Ureter (tissue), 1 donor: ENCODE results near the gene TCEAL1. TPM values are rescaled to one million over a fixed set of nuclear protein-coding genes. Genes with fewer than 3 reads are reported as not detected.
"Not testable (repeated sequence)": the region's sequence is repeated elsewhere in the genome, so short reads cannot be mapped to it uniquely, and the experiment has no call there.

Experiments used
- DNase-seq: peaks from one replicate; pipeline ENCODE4 v3.0.0-alpha.2; 2020; ENCODE audit warnings: low spot score
- total RNA-seq: library from RNA; stranded (reverse); gene quantifications from one replicate; pipeline ENCODE4 v1.2.4, GENCODE V29; 2023
- donor health status: DM: yes; HTN: yes; CAD: no.

TCEAL1 gene
- total RNA-seq, 1 donor from 2014 or later: 53.7 TPM

DNA sequence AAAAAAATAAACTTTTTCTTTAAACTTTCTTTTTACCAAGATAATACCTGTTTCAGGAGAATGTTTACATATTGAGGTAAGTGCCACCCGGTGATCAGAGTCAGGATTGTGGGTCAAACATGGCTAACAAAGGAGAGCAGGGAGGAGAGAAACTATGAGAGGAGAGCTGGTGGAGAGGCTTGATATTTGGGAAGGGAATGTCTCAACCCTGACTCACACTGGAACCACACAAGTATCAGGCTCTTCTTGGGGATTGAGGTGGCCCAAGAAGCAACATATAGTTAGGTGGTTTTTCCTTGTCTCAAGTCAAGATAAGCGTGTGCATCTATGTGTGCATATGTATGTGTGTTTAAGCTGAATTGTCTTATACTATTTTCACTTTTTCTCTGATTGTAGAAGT lies 6.7 kb downstream of the TCEAL1 start:
- no peak for DNase-seq

DNA sequence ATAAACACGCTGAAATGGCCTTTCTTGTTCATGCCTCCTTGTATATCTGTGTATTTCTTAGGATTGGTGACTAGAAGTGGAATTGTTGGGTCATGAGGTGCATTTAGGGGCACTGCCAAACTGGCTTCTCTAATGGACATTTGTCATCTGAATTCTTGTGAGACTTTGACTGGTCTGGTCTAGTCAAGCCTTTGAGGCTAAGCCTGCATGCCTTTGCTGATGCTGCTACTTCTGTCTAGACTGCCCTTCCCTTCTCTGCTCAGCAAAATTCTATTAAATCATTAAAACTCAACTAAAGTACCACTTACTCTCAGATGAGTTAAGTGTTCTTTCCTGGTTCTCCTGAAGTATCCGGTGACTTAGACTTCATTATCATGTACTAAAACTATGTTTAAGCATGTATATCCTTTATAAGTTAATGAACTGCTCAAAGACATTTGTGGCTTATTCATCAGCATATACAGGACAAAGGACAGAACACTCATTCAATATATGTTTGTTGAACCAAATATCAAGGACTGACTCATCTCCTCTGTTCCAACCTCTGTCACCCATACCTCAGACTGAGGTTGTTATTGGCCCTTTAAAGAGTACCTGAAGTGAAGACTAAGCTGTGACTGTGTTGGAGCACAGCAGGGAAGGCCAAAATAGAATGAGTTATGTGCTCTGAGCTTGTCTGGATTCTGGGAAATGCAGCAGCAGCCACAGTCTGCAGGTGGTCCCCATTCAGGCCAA lies 9.0 kb downstream of the TCEAL1 start:
- no peak for DNase-seq

DNA sequence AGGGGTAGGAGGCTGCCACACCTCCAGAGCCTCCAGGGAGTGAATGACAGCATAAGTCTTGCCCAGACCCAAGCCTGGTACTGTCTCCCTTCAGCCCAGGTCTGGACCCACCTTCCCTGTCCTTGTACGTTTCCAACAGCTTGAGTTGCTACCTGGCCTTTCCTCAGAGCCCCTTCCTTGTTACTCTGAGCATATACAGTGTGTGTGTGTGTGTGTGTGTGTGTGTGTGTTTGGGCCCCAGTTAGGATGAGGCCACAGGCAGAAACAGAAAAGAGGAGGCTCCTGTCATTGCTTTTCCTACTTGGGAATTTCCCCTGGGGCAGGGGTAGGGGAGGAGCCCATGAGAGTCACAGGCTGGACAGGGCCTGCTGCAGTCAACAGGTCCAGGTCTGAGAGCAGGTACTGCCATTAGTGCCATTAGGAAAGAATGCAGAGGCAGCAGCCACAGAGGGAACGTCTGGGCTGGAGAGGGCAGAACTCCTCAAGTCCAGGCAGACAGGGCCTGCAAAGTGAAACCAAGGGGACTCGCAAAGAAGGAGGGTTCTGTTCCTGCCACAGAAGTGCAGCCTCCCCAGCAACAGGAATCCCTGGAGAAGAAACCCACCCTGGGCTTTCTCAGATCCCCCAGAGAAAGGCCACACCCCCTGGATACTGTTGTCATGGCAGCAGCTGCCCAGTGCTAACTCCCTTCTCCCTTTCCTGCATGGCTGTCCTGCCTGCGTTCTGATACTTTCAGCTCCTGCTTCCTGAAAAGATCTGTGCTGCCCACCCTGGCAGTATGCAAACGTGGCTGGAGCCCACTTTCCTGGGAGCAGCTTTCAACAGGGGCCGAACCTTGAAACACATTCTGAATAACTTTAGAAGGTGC lies 9.9 kb downstream of the TCEAL1 start:
- not testable (repeated sequence) for DNase-seq

DNA sequence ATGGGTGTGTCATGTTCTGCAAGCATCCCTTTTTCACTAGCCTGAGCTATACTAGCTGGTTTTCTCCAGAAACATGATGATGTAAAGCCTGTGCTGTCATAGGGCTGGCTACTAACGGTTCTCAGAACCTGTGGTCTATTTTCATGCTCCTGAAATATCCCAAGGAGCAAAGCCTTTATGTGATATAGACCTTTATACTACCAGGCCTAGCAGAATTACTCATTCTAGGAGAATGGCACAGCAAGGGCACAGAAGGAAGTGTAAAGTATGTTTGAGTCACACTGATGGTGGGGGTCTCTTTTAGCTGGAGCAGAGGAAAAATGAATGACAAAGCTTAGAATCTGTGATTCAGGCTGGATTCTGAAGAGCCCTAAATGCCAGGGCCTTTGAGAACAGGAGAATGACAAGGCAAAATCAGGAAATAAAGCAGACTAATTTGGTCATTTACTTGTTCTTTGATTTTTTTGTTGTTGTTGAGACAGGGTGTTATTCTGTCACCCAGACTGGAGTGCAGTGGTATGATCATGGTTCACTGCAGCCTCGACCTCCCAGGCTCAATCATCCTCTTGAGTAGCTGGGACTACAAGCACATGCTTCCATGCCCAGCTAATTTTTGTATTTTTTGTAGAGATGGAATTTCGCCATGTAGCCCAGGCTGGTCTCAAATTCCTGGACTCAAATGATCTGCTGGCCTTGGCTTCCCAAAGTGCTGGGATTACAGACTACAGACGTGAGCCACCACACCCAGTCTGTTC lies 11.8 kb downstream of the TCEAL1 start:
- no peak for DNase-seq

DNA sequence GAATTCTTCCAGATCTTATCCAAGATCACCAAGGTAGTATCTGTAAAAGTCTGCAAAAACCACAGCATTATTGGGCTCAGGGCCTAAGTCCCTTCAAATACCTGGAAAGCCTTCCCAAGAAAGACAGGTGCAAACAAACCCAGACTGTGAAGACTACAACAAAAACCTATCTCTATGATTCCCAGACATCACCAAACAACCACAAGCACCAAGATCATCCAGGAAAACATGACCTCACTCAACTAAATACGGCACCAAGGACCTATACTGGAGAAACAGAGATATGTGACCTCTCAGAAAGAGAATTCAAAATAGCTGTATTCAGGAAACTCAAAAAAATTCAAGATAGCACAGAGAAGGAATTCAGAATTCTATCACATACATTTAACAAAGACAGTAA lies 15.3 kb downstream of the TCEAL1 start:
- no peak for DNase-seq

DNA sequence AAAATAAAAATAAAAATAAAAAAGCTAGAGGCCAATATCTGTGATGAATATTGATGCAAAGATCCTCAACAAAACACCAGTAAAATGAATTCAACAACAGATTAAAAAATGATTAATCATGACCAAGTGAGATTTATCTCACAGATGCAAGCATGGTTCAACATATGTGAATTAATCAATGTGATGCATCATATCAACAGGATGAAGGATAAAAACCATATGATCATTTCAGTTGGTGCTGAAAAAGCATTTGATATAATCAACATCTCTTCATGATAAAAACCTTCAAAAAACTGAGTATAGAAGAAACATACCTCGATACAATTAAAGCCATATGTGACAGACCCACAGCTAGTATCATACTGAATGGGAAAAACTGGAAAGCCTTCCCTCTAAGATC lies 18.9 kb downstream of the TCEAL1 start:
- DNase-seq: no peak

DNA sequence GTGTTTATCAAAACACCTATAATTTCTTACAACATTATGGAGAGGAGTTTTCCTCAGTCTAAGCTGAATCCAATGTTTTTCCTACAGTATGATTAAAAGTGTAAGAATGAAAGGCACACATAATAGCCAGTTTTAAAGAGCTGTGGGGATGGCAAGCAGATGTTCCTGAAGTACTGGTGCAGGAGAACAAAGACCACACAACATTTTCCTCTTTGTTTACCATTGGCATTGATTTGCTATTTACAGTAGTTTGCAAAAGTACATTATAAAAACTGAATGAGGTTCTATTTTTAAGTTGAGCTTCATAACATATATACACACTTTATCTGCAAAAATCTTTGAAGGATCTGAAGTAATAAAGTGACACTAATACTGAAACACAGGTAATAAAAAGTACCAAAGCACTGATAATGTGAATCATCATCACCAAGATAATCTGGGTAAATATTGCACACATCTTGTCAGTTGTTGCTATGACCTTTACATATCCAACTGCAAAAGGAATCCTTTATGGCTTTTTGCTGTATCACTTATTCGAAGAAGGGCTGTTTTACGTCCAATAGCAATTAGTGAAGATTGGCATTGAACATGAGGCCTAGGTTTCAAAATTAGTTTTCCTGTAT lies 22.5 kb downstream of the TCEAL1 start:
- DNase-seq: no peak

DNA sequence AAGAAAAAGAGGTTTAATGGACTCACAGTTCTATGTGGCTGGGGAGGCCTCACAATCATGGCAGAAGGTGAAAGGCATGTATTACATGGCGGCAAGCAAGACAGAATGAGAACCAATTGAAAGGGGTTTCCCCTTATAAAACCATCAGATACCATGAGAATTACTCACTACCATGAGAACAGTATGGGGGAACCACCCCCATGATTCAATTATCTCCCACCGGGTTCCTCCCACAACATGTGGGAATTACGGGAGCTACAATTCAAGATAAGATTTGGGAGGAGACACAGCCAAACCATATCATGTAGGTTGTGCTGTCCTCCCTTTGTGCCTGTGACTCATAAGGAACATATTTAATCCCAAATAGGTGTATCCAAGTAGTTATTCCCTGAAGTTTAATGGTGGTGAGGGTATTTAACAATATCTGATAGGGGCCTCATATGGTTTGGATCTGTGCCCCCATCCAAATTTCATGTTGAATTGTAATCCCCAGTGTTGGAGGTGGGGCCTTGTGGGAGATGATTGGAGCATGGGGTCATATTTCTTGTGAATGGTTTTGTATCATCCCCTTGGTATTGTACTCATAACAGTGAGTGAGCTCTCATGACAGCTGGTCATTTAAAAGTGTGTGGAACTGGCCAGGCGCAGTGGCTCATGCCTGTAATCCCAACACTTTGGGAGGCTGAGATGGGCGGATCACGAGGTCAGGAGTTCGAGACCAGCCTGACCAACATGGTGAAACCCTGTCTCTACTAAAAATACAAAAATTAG lies 26.6 kb downstream of the TCEAL1 start:
- DNase-seq: not testable (repeated sequence)

DNA sequence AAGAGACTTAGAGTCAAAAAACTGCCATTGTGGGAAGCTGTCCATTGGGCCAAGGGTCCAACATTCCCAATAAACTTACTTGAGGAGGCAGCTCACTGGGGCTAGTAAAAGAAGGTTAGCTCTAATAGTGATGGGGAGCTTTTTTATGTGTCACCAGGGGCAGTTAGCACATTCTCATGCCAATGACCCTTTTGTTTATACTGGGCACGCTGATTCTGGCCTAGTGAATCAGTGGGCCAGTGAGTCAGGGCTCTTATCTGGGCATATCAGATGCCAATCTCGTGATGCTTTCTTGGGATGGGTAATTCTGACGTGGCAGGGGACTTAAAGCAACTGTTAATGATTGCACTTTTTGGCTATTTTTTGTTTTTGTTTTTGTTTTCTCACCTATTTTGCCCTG lies 27.8 kb downstream of the TCEAL1 start:
- no peak for DNase-seq

DNA sequence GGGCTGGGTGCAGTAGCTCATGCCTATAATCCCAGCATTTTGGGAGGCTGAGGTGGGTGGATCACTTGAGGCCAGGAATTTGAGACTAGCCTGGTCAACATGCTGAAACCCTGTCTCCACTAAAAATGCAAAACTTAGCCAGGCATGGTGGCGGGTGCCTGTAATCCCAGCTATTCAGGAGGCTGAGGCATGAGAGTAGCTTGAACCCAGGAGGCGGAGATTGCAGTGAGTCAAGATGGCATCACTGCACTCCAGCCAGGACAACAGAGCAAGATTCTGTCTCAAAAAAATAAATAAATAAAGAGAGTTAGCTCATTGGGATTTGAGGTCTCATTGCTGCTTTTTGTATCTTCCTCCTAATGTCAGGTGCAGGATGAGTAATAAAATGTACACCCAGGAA lies 28.3 kb downstream of the TCEAL1 start:
- not testable (repeated sequence) for DNase-seq

DNA sequence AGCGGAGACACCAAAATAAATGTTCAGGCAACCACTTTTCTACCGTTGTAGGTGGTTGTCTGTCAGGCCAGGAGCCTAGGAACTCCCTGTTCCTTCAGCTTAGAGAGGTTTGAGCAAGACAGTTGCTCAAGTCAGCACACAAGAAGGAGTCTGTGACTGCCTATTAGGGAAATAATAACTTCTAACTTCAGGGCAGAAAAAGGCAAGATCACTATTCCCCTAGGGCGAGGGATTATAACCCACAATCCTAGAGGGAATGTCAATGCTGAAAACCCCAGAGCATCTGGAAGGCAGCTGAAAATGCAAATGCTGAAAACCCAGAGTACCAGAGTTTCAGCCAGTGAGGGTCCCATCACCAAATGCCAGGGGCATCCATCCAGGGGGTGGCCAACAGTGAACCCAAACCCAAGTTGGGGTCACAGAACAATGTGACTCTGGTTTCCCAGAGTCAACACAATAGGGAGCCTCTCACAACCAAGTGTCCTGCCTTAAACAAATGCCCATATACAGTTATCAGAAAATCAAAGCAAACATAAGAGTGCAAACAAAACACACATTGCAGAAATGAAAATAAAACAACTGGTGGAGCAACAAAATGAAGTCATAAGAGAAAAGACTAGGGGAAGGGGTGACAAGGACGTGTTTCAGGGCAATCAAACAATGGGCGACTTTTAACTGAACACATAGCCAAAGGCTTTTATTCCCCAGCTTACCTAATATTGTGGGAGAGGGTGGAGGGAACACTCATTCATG lies 30.1 kb downstream of the TCEAL1 start:
- no peak for DNase-seq

DNA sequence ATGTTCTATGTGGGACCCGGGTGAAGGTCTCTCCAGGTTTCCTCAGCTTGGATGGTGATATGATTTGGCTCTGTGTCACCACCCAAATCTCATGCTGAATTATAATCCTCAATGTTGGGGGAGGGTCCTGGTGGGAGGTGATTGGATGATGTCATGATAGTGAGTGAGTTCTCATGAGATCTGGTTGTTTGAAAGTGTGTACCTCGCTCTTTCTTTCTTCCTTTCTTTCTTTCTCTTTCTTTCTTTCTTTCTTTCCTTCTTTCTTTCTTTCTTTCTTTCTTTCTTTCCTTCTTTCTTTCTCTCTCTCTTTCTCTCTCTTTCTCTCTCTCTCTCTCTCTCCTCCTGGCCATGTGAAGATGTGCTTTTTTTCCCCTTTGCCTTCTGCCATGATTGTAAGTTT lies 30.7 kb downstream of the TCEAL1 start:
- not testable (repeated sequence) for DNase-seq

DNA sequence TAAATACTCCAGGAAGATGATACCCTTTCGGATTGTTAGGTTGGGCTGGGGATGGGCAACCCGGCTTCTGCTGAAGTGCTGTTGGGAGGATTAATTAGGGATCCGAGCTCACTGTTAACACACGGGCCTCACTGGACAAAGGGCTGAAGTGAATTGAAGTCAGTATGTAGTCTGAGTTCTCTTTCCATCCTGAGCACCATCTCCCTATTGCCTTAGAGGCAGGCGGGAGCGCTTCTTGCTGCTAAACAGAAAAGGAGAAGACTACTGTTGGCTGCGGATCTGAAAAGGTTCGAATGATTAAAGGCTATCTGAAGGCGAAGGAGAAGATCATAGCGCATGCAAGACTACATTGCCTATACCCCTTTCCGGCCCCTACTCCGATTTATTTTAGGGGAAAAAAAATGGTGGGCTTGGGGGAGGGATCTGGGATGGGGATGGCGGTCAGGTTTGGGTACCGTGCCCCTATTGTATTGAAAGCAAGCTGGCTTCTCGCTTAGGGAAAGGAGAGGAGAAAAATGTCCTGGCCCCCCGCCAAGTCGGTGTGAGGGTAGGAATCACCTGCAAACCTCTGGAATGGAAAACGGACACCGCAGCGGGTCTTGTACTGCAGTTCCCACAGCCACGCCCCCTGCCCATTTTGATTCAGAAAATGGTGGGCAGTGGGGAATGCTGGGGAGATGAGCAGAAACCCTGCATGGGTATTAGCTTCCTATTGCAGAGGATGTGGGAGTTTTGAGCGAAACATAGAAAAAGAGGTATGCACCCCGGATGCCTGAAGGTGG lies 35.4 kb downstream of the TCEAL1 start:
- peak; percentile 52 for DNase-seq

DNA sequence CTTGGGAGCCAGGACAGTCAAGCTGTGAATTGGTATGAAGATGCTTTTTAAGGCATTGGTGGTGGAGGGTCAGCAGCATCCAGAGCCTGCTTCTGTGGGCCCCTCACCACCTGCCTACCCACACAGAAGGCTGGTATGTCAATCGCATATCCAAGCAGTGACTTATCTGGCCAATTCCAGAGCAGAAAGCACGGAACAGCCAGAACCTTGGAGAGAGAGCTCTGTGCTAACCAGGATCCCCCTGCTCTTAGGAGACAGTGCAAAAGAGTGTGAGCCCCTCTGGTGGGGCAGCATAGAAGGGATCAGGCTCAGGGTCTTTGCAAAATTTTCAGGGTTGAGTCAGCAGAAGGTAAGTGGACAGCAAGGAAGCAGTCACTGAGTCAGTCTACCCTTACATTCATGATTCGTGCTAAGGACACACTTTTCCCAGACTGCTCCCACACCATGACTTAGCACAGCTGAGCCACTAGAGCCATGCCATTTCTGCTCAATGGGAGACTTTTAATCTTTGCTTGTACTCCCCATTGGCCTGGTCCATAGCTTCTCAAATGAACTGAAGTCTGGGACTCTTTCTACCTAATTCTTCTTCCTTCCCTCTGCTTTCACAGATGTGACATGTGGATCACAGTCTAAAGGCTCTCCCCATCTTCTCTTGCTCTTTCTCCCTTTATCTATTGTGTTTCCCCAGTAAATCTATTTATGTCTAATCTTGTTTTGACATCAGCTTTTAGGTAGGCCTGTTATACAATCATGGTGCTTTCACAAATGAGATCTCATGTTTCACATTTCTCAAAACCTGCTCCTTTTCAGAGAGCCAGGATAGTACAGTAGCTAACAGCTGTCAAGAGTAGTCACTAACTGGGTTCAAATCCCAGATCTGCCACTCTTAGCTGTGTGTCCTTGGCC lies 37.7 kb downstream of the TCEAL1 start:
- DNase-seq: no peak

DNA sequence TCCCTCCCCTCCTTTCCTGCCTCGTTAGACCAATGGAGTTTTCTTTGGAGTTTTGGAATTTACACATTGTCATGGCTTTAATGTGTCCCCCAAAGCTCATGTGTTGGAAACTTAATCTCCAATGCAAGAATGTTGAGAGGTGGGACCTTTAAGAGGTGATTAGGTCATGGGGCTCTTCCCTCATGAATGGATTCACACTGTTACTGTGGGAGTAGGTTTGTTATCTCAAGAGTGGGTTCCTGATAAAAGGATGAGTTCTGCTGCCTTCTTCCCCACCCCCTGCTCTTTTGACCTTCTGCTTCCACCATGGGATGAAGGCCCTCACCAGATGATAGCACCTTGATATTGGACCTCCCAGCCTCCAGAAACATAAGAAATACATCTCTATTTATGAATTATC lies 41.0 kb downstream of the TCEAL1 start:
- DNase-seq: no peak

DNA sequence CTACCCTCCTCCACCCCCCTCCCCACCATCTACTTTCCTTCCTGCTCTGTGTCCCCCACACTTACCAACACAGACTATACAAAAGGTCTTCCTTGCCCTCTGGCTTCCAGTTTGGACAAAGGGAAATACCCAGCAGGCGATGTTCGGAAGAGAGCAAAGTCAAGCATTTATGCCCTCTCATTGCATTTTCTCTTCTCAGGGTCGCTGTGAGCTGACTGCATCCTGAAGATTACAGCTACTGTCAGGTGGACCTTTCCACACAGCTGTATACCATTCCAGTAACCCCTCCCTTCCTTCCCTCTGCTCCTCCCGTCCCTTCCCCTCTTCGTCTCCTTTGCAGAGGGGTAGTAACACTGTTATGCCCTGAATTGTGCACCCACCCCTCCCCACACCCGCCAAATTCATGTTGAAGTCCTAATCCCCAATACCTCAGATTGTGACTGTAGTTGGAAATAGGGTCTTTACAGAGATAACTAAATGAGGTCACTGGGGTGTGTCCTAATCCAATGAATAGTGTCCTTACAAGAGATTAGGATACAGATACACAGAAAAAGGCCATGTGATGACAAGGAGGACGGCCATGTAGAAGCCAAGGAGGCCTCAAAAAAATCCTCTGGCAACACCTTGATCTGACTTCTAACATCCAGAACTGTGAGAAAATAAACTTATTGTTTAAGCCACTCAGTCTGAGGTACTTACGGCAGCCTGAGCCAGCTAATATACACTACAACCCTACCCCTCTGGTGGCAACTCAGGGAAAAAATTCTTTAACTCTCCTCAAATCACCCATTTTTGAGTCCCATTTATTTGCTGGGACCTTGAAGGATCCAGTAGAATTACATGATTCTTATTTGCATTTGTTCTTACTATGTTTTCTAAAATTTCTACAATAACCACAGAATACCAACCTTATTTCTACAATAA lies 46.0 kb downstream of the TCEAL1 start:
- no peak for DNase-seq

DNA sequence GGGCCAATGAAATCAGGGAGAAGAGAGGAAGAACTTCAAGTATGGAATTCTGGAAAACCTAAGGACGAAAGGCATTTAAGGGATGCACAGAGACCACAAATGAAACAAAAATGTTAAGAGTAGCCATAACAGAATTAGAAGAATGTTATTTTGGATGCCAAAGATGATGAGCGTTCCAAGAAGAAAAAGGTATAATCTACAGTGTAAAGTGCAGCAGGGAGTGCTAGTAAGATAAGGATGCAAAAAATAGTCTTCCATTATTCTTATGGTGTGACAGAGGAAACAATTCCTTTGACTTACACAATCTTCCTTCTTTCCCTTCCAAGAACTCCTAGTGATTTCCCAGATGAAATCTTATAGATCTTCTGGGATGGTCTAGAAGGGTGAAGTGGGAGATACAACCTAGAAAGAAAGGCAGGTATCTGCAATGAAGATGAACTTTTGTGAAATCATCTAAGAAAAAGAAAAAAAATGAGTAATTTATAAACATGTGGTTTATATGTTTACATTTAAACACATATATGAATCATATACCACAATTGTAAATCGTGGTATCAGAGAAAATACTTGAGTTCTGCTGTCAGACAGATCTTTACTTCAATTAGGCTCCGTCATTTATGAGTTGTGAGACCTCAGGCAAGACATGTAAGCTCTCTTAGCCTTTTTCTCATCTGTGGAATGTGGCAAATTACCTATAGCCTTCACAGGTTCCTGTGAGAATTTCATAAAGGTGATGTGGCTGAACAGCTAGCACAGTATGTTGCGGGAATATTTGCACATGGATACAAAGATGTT lies 49.6 kb downstream of the TCEAL1 start:
- DNase-seq: no peak
